GM23338 (cell line): ENCODE data around the gene RIC1. TPM values are rescaled to one million over a fixed set of nuclear protein-coding genes. Genes with fewer than 3 reads are reported as not detected.

Experiments
- ATAC-seq: fragments of 200-7000 bp; cut with Tn5 transposase; 3 replicates; pipeline ENCODE4 v1.9.1; 2020
- DNase-seq: peaks from one replicate; pipeline ENCODE4 v3.0.0-alpha.2; 2015; ENCODE audit warnings: low spot score
- H2AFZ ChIP-seq: fragments of 200-600 bp; sonication (generic); 2 replicates; pipeline ENCODE4 v1.8.0; 2016; ENCODE audit warnings: antibody characterized with exemption, mild to moderate bottlenecking, moderate library complexity
- H3F3A ChIP-seq: fragments of 200-600 bp; sonication (generic); replicated peaks from 2 replicates; pipeline ENCODE4 v1.8.0; 2017; ENCODE audit warnings: antibody characterized with exemption, mixed run types, low read depth
- H3K27ac ChIP-seq: fragments of 200-600 bp; sonication (generic); 2 replicates; pipeline ENCODE4 v1.6.1; 2016; ENCODE audit warnings: low read depth
- H3K27me3 ChIP-seq: fragments of 200-600 bp; sonication (generic); 2 replicates; pipeline ENCODE4 v1.8.0; 2016; ENCODE audit warnings: mild to moderate bottlenecking, mixed run types, moderate library complexity; ENCODE audit not compliant: insufficient read depth
- H3K36me3 ChIP-seq: fragments of 200-600 bp; sonication (generic); 2 replicates; pipeline ENCODE4 v1.8.0; 2016; ENCODE audit warnings: mild to moderate bottlenecking; ENCODE audit not compliant: insufficient read depth
- H3K4me1 ChIP-seq: fragments of 200-600 bp; sonication (generic); 2 replicates; pipeline ENCODE4 v1.8.0; 2016; ENCODE audit warnings: mild to moderate bottlenecking, moderate library complexity; ENCODE audit not compliant: insufficient read depth
- H3K4me2 ChIP-seq: fragments of 200-600 bp; sonication (generic); 2 replicates; pipeline ENCODE4 v1.7.1; 2017; ENCODE audit warnings: mixed run types
- H3K4me3 ChIP-seq: fragments of 200-600 bp; sonication (generic); 2 replicates; pipeline ENCODE4 v1.6.1; 2016; ENCODE audit warnings: mixed run types
- H3K79me2 ChIP-seq: fragments of 200-600 bp; sonication (generic); replicated peaks from 2 replicates; pipeline ENCODE4 v1.8.0; 2017; ENCODE audit warnings: mild to moderate bottlenecking; ENCODE audit not compliant: insufficient read depth
- H3K9me2 ChIP-seq: fragments of 200-600 bp; sonication (generic); 2 replicates; pipeline ENCODE4 v1.8.0; 2017; ENCODE audit not compliant: insufficient read depth
- H4K20me1 ChIP-seq: fragments of 200-600 bp; sonication (generic); replicated peaks from 2 replicates; pipeline ENCODE4 v1.8.0; 2017; ENCODE audit warnings: mild to moderate bottlenecking; ENCODE audit not compliant: insufficient read depth
- H3K27ac Mint-ChIP-seq: 2 replicates; pipeline ENCODE4 v1.8.0; 2020; ENCODE audit warnings: inconsistent platforms, mild to moderate bottlenecking, moderate library complexity, mixed read lengths
- H3K27me3 Mint-ChIP-seq: 3 replicates; pipeline ENCODE4 v1.8.0; 2022; ENCODE audit warnings: low read depth, mild to moderate bottlenecking, moderate library complexity, mixed read lengths, inconsistent platforms; ENCODE audit not compliant: insufficient read depth, poor library complexity
- H3K36me3 Mint-ChIP-seq: 3 replicates; pipeline ENCODE4 v1.8.0; 2021; ENCODE audit warnings: low read depth, mild to moderate bottlenecking, inconsistent platforms, moderate library complexity, mixed read lengths
- H3K4me1 Mint-ChIP-seq: 3 replicates; pipeline ENCODE4 v1.8.0; 2020; ENCODE audit warnings: mild to moderate bottlenecking, inconsistent platforms, mixed read lengths
- H3K4me3 Mint-ChIP-seq: 3 replicates; pipeline ENCODE4 v1.8.0; 2021; ENCODE audit warnings: moderate library complexity, mild to moderate bottlenecking, inconsistent platforms, mixed read lengths
- H3K9me3 Mint-ChIP-seq: 3 replicates; pipeline ENCODE4 v1.8.0; 2020; ENCODE audit warnings: moderate library complexity, mild to moderate bottlenecking, inconsistent platforms, mixed read lengths
- CREB1 ChIP-seq: fragments of 250-450 bp; sonication (Bioruptor Pico); IDR thresholded peaks from 2 replicates; pipeline ENCODE4 v1.5.0; 2020; ENCODE audit warnings: low read depth, mild to moderate bottlenecking, moderate library complexity
- EZH2phosphoT487 ChIP-seq: fragments of 200-600 bp; sonication (generic); IDR thresholded peaks from one replicate; pipeline ENCODE4 v1.8.1; 2018; ENCODE audit warnings: antibody characterized with exemption; ENCODE audit not compliant: unreplicated experiment
- JUNB ChIP-seq: IDR thresholded peaks from one replicate; pipeline ENCODE4 v1.6.1; 2016; ENCODE audit warnings: antibody characterized with exemption; ENCODE audit not compliant: unreplicated experiment
- NANOG ChIP-seq: IDR thresholded peaks from 2 replicates; pipeline ENCODE4 v1.6.1; 2016; ENCODE audit warnings: antibody characterized with exemption, borderline replicate concordance
- STAT1 ChIP-seq: IDR thresholded peaks from one replicate; pipeline ENCODE4 v1.6.1; 2016; ENCODE audit warnings: antibody characterized with exemption; ENCODE audit not compliant: unreplicated experiment
- ZNF114 ChIP-seq: fragments of 250-450 bp; sonication (Bioruptor Pico); IDR thresholded peaks from 2 replicates; pipeline ENCODE4 v1.5.0; 2020; ENCODE audit warnings: mild to moderate bottlenecking, moderate library complexity
- polyA plus RNA-seq: library from polyadenylated mRNA; unstranded; fragments of >200 nt; fragmentation: Nextera tagmentation; extraction: Ambion mirVana; gene quantifications from 2 replicates; pipeline ENCODE4 v1.2.1, GENCODE V29; 2016
- total RNA-seq: library from RNA; depleted of rRNA; stranded (reverse); fragments of >200 nt; shearing (Covaris generic); gene quantifications from 2 replicates; pipeline ENCODE4 v1.2.3, GENCODE V29; 2014
- TF ChIP-seq, protein P1 (sequence below): fragments of 250-450 bp; sonication (Bioruptor Pico); IDR thresholded peaks from 2 replicates; pipeline ENCODE4 v1.5.0; 2020; ENCODE audit warnings: mild to moderate bottlenecking, moderate library complexity
- TF ChIP-seq, protein P2 (sequence below): IDR thresholded peaks from 2 replicates; pipeline ENCODE4 v1.6.1; 2016; ENCODE audit warnings: antibody characterized with exemption
- TF ChIP-seq, protein P3 (sequence below): IDR thresholded peaks from one replicate; pipeline ENCODE4 v1.6.1; 2018; ENCODE audit warnings: antibody characterized with exemption; ENCODE audit not compliant: unreplicated experiment

The RIC1 gene
- total and polyA plus RNA-seq, 2 experiments from 2014 or later, result 7.8 to 34.9 TPM

DNA sequence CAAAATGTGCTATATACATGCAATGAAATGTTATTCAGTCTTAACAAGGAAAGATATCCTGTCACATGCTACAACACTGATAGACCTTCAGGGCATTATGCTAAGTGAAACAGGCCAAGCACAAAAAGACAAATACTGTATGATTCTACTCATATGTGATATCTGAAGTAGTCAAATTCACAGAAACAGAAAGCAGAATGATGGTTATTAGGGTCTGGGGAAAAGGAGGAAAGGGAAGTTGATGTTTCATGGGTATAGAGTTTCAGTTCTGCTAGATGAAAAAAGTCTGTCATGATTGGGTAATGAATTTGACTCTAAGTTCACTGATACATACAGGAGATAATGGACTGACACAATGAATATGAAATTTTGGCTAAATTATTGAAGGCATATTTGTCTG lies 11.2 kb upstream of the RIC1 start (continued):
- TF ChIP-seq, protein P1, sequence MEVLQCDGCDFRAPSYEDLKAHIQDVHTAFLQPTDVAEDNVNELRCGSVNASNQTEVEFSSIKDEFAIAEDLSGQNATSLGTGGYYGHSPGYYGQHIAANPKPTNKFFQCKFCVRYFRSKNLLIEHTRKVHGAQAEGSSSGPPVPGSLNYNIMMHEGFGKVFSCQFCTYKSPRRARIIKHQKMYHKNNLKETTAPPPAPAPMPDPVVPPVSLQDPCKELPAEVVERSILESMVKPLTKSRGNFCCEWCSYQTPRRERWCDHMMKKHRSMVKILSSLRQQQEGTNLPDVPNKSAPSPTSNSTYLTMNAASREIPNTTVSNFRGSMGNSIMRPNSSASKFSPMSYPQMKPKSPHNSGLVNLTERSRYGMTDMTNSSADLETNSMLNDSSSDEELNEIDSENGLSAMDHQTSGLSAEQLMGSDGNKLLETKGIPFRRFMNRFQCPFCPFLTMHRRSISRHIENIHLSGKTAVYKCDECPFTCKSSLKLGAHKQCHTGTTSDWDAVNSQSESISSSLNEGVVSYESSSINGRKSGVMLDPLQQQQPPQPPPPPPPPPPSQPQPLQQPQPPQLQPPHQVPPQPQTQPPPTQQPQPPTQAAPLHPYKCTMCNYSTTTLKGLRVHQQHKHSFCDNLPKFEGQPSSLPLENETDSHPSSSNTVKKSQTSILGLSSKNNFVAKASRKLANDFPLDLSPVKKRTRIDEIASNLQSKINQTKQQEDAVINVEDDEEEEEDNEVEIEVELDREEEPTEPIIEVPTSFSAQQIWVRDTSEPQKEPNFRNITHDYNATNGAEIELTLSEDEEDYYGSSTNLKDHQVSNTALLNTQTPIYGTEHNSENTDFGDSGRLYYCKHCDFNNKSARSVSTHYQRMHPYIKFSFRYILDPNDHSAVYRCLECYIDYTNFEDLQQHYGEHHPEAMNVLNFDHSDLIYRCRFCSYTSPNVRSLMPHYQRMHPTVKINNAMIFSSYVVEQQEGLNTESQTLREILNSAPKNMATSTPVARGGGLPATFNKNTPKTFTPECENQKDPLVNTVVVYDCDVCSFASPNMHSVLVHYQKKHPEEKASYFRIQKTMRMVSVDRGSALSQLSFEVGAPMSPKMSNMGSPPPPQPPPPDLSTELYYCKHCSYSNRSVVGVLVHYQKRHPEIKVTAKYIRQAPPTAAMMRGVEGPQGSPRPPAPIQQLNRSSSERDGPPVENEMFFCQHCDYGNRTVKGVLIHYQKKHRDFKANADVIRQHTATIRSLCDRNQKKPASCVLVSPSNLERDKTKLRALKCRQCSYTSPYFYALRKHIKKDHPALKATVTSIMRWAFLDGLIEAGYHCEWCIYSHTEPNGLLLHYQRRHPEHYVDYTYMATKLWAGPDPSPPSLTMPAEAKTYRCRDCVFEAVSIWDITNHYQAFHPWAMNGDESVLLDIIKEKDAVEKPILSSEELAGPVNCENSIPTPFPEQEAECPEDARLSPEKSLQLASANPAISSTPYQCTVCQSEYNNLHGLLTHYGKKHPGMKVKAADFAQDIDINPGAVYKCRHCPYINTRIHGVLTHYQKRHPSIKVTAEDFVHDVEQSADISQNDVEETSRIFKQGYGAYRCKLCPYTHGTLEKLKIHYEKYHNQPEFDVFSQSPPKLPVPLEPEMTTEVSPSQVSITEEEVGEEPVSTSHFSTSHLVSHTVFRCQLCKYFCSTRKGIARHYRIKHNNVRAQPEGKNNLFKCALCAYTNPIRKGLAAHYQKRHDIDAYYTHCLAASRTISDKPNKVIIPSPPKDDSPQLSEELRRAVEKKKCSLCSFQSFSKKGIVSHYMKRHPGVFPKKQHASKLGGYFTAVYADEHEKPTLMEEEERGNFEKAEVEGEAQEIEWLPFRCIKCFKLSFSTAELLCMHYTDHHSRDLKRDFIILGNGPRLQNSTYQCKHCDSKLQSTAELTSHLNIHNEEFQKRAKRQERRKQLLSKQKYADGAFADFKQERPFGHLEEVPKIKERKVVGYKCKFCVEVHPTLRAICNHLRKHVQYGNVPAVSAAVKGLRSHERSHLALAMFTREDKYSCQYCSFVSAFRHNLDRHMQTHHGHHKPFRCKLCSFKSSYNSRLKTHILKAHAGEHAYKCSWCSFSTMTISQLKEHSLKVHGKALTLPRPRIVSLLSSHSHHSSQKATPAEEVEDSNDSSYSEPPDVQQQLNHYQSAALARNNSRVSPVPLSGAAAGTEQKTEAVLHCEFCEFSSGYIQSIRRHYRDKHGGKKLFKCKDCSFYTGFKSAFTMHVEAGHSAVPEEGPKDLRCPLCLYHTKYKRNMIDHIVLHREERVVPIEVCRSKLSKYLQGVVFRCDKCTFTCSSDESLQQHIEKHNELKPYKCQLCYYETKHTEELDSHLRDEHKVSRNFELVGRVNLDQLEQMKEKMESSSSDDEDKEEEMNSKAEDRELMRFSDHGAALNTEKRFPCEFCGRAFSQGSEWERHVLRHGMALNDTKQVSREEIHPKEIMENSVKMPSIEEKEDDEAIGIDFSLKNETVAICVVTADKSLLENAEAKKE (CRISPR knock-in tag), result no peak
- TF ChIP-seq STAT1 (no peak), CREB1 (CRISPR knock-in tag) (no peak), ZNF114 (CRISPR knock-in tag) (no peak)

DNA sequence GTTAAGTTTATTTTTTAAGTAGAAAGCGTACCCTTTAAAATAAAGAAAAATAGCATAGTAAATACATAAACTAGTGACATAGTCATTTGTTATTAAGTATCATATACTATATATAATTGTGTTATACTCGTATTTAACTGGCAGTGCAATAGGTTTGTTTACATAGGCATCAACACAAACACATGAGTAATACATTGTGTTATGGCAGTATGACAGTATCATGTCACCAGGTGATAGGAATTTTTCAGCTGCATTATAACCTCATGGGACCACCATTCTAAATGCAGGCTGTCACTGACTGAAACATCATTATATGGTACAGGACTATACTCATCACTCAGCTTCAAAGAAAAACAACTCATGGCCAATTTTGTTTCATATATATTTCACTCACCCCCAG lies 8.4 kb upstream of the RIC1 start:
- H3K27ac Mint-ChIP-seq, result no peak overlapping the region
- TF ChIP-seq, protein P2, sequence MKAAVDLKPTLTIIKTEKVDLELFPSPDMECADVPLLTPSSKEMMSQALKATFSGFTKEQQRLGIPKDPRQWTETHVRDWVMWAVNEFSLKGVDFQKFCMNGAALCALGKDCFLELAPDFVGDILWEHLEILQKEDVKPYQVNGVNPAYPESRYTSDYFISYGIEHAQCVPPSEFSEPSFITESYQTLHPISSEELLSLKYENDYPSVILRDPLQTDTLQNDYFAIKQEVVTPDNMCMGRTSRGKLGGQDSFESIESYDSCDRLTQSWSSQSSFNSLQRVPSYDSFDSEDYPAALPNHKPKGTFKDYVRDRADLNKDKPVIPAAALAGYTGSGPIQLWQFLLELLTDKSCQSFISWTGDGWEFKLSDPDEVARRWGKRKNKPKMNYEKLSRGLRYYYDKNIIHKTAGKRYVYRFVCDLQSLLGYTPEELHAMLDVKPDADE, result no peak
- TF ChIP-seq JUNB (no peak), ZNF114 (CRISPR knock-in tag) (no peak), EZH2phosphoT487 (no peak), STAT1 (no peak), NANOG (no peak)
- TF ChIP-seq, protein P3, sequence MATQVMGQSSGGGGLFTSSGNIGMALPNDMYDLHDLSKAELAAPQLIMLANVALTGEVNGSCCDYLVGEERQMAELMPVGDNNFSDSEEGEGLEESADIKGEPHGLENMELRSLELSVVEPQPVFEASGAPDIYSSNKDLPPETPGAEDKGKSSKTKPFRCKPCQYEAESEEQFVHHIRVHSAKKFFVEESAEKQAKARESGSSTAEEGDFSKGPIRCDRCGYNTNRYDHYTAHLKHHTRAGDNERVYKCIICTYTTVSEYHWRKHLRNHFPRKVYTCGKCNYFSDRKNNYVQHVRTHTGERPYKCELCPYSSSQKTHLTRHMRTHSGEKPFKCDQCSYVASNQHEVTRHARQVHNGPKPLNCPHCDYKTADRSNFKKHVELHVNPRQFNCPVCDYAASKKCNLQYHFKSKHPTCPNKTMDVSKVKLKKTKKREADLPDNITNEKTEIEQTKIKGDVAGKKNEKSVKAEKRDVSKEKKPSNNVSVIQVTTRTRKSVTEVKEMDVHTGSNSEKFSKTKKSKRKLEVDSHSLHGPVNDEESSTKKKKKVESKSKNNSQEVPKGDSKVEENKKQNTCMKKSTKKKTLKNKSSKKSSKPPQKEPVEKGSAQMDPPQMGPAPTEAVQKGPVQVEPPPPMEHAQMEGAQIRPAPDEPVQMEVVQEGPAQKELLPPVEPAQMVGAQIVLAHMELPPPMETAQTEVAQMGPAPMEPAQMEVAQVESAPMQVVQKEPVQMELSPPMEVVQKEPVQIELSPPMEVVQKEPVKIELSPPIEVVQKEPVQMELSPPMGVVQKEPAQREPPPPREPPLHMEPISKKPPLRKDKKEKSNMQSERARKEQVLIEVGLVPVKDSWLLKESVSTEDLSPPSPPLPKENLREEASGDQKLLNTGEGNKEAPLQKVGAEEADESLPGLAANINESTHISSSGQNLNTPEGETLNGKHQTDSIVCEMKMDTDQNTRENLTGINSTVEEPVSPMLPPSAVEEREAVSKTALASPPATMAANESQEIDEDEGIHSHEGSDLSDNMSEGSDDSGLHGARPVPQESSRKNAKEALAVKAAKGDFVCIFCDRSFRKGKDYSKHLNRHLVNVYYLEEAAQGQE, result no peak

More for the DNA sequence above, 8.4 kb upstream of the RIC1 start:
- Histone ChIP-seq H3K27me3 (no peaks in the 10 kb centered on the region), H2AFZ (no peak overlapping the region), H3K36me3 (no peaks in the 10 kb centered on the region), H3K4me1 (no peaks in the 10 kb centered on the region), H3F3A (no peaks in the 10 kb centered on the region), H3K27ac (no peak overlapping the region), H4K20me1 (no peaks in the 10 kb centered on the region), H3K79me2 (no peaks in the 10 kb centered on the region), H3K4me2 (no peak overlapping the region), H3K4me3 (no peak overlapping the region), H3K9me2 (no peaks in the 10 kb centered on the region)
- DNase-seq (no peak), ATAC-seq (no peak)
- Mint-ChIP-seq H3K4me1 (no peaks in the 10 kb centered on the region; the same call in 2 of the 3 replicates), H3K27me3 (peaks cover 2% of the 10 kb centered on the region), H3K36me3 (no peaks in the 10 kb centered on the region), H3K4me3 (no peak overlapping the region), H3K9me3 (no peaks in the 10 kb centered on the region)
